ENCODE data around the gene AFDN.

AFDN gene

GRCh38 chr6:167985911-167986595 is 159.3 kb downstream of the AFDN start:
- TF ChIP-seq JUND (IDR thresholded peaks at IDR 0.05; ENCODE audit: low read depth): no peak
- DNase-seq (ENCODE audit: low read depth in 1 of 2, low spot score in 1 of 2): no peak
- in situ Hi-C loops (cut with HindIII; ENCODE audit: low pct_unique_long_range_greater_than_20kb, low sequenced_read_pairs): no loop called here

- DNase-seq (ENCODE audit: low read depth in 1 of 2, low spot score in 1 of 2): no peak
- in situ Hi-C loops (cut with HindIII; ENCODE audit: low pct_unique_long_range_greater_than_20kb, low sequenced_read_pairs): no loop called here
- TF ChIP-seq JUND (IDR thresholded peaks at IDR 0.05; ENCODE audit: low read depth): no peak
Measured at GRCh38 chr6:167987396-167988153, 160.9 kb downstream of the AFDN start.

- no peak for DNase-seq (ENCODE audit: low read depth in 1 of 2, low spot score in 1 of 2)
- TF ChIP-seq JUND (IDR thresholded peaks at IDR 0.05; ENCODE audit: low read depth): no peak
- in situ Hi-C loops (cut with HindIII; ENCODE audit: low pct_unique_long_range_greater_than_20kb, low sequenced_read_pairs): no loop called here
Measured at GRCh38 chr6:167988154-167988495, 161.4 kb downstream of the AFDN start.

GRCh38 chr6:167988945-167989841 is 162.5 kb downstream of the AFDN start:
- in situ Hi-C loops (cut with HindIII; ENCODE audit: low pct_unique_long_range_greater_than_20kb, low sequenced_read_pairs): no loop called here
- TF ChIP-seq JUND (IDR thresholded peaks at IDR 0.05; ENCODE audit: low read depth): no peak
- DNase-seq (ENCODE audit: low read depth in 1 of 2, low spot score in 1 of 2): no peak

- in situ Hi-C loops (cut with HindIII; ENCODE audit: low pct_unique_long_range_greater_than_20kb, low sequenced_read_pairs): no loop called here
- no peak for DNase-seq (ENCODE audit: low read depth in 1 of 2, low spot score in 1 of 2)
- TF ChIP-seq JUND (IDR thresholded peaks at IDR 0.05; ENCODE audit: low read depth): no peak
Measured at GRCh38 chr6:167990016-167990945, 163.6 kb downstream of the AFDN start.

GRCh38 chr6:167993169-167993568 is 166.5 kb downstream of the AFDN start:
- TF ChIP-seq JUND (IDR thresholded peaks at IDR 0.05; ENCODE audit: low read depth): no peak
- in situ Hi-C loops (cut with HindIII; ENCODE audit: low pct_unique_long_range_greater_than_20kb, low sequenced_read_pairs): no loop called here
- DNase-seq (ENCODE audit: low read depth in 1 of 2, low spot score in 1 of 2): no peak

GRCh38 chr6:167993831-167994230 is 167.1 kb downstream of the AFDN start:
- in situ Hi-C loops (cut with HindIII; ENCODE audit: low pct_unique_long_range_greater_than_20kb, low sequenced_read_pairs): no loop called here
- no peak for DNase-seq (ENCODE audit: low read depth in 1 of 2, low spot score in 1 of 2)
- no peak for TF ChIP-seq JUND (IDR thresholded peaks at IDR 0.05; ENCODE audit: low read depth)

GRCh38 chr6:167995302-167995701 is 168.6 kb downstream of the AFDN start:
- no peak for TF ChIP-seq JUND (IDR thresholded peaks at IDR 0.05; ENCODE audit: low read depth)
- in situ Hi-C loops (cut with HindIII; ENCODE audit: low pct_unique_long_range_greater_than_20kb, low sequenced_read_pairs): no loop called here
- DNase-seq (ENCODE audit: low read depth in 1 of 2, low spot score in 1 of 2): no peak

GRCh38 chr6:167995731-167996151 is 169.0 kb downstream of the AFDN start:
- DNase-seq (ENCODE audit: low read depth in 1 of 2, low spot score in 1 of 2): no peak
- in situ Hi-C loops (cut with HindIII; ENCODE audit: low pct_unique_long_range_greater_than_20kb, low sequenced_read_pairs): no loop called here

GRCh38 chr6:167996424-167997199 is 169.9 kb downstream of the AFDN start:
- DNase-seq (ENCODE audit: low read depth in 1 of 2, low spot score in 1 of 2): no peak
- in situ Hi-C loops (cut with HindIII; ENCODE audit: low pct_unique_long_range_greater_than_20kb, low sequenced_read_pairs): no loop called here
- no peak for TF ChIP-seq JUND (IDR thresholded peaks at IDR 0.05; ENCODE audit: low read depth)

More at GRCh38 chr6:167995731-167996151, 169.0 kb downstream of the AFDN start:
- TF ChIP-seq JUND (IDR thresholded peaks at IDR 0.05; ENCODE audit: low read depth): no peak

- in situ Hi-C loops (cut with HindIII; ENCODE audit: low pct_unique_long_range_greater_than_20kb, low sequenced_read_pairs): no loop called here
- no peak for TF ChIP-seq JUND (IDR thresholded peaks at IDR 0.05; ENCODE audit: low read depth)
Measured at GRCh38 chr6:167997642-167998041, 170.9 kb downstream of the AFDN start, which contains the start of gene KIF25. Gene KIF25 (plus strand): TSS chr6:167997671. CDS start chr6:168029586, 31,915 bp downstream.

More at GRCh38 chr6:167997642-167998041, 170.9 kb downstream of the AFDN start, which contains the start of gene KIF25:
- no peak for DNase-seq (ENCODE audit: low read depth in 1 of 2, low spot score in 1 of 2)
